HEK293 (cell line): Measurements from ENCODE around the gene THBS3.

ENCODE experiments used
- KLF1 ChIP-seq: fragments of 450-650 bp; formaldehyde crosslinking; IDR thresholded peaks from 2 replicates; pipeline ENCODE4 v1.5.1; 2016; ENCODE audit warnings: missing biosample characterization, missing genetic modification characterization
- SALL2 ChIP-seq: fragments of 450-650 bp; formaldehyde crosslinking; IDR thresholded peaks from 2 replicates; pipeline ENCODE4 v1.5.0; 2017; ENCODE audit warnings: missing biosample characterization, mild to moderate bottlenecking, missing genetic modification characterization, borderline replicate concordance
- WT1 ChIP-seq: fragments of 450-650 bp; formaldehyde crosslinking; IDR thresholded peaks from 2 replicates; pipeline ENCODE4 v1.5.1; 2016; ENCODE audit warnings: missing biosample characterization, missing genetic modification characterization
- ZBTB10 ChIP-seq: fragments of 450-650 bp; formaldehyde crosslinking; IDR thresholded peaks from 2 replicates; pipeline ENCODE4 v1.5.1; 2016; ENCODE audit warnings: missing biosample characterization, missing genetic modification characterization
- ZBTB8A ChIP-seq: fragments of 450-650 bp; formaldehyde crosslinking; IDR thresholded peaks from 2 replicates; pipeline ENCODE4 v1.5.1; 2016; ENCODE audit warnings: missing biosample characterization, missing genetic modification characterization
- ZFP41 ChIP-seq: fragments of 450-650 bp; formaldehyde crosslinking; IDR thresholded peaks from 2 replicates; pipeline ENCODE4 v1.5.1; 2016; ENCODE audit warnings: missing biosample characterization, missing genetic modification characterization, borderline replicate concordance
- ZNF157 ChIP-seq: fragments of 450-650 bp; formaldehyde crosslinking; IDR thresholded peaks from 2 replicates; pipeline ENCODE4 v1.5.1; 2016; ENCODE audit warnings: missing biosample characterization, missing genetic modification characterization
- ZNF335 ChIP-seq: fragments of 450-650 bp; formaldehyde crosslinking; conservative IDR thresholded peaks from 2 replicates; pipeline ENCODE4 v1.5.1; 2016; ENCODE audit warnings: missing biosample characterization, missing genetic modification characterization
- ZNF341 ChIP-seq: fragments of 450-650 bp; formaldehyde crosslinking; IDR thresholded peaks from 2 replicates; pipeline ENCODE4; 2016; ENCODE audit warnings: low read depth, missing biosample characterization, missing genetic modification characterization
- ZNF350 ChIP-seq: fragments of 450-650 bp; formaldehyde crosslinking; IDR thresholded peaks from 2 replicates; pipeline ENCODE4 v1.5.0; 2017; ENCODE audit warnings: missing biosample characterization, mild to moderate bottlenecking, missing genetic modification characterization
- ZNF366 ChIP-seq: fragments of 450-650 bp; formaldehyde crosslinking; conservative IDR thresholded peaks from 2 replicates; pipeline ENCODE4 v1.5.1; 2016; ENCODE audit warnings: missing biosample characterization, missing genetic modification characterization
- ZNF391 ChIP-seq: fragments of 450-650 bp; formaldehyde crosslinking; IDR thresholded peaks from 2 replicates; pipeline ENCODE4 v1.5.1; 2016; ENCODE audit warnings: low read depth, missing biosample characterization, missing genetic modification characterization, borderline replicate concordance
- ZNF449 ChIP-seq: fragments of 450-650 bp; formaldehyde crosslinking; IDR thresholded peaks from 2 replicates; pipeline ENCODE4 v1.5.1; 2017; ENCODE audit warnings: missing biosample characterization, mild to moderate bottlenecking, missing genetic modification characterization, moderate library complexity
- ZNF501 ChIP-seq: fragments of 450-650 bp; formaldehyde crosslinking; IDR thresholded peaks from 2 replicates; pipeline ENCODE4 v1.5.1; 2016; ENCODE audit warnings: missing biosample characterization, missing genetic modification characterization
- ZNF629 ChIP-seq: fragments of 450-650 bp; formaldehyde crosslinking; IDR thresholded peaks from 2 replicates; pipeline ENCODE4 v1.5.1; 2017; ENCODE audit warnings: missing biosample characterization, missing genetic modification characterization
- ZNF76 ChIP-seq: fragments of 450-650 bp; formaldehyde crosslinking; IDR thresholded peaks from 2 replicates; pipeline ENCODE4; 2016; ENCODE audit warnings: low read depth, missing biosample characterization, missing genetic modification characterization, borderline replicate concordance
- ZNF837 ChIP-seq: fragments of 450-650 bp; formaldehyde crosslinking; IDR thresholded peaks from 2 replicates; pipeline ENCODE4 v1.5.1; 2016; ENCODE audit warnings: missing biosample characterization, missing genetic modification characterization
- ZSCAN18 ChIP-seq: fragments of 450-650 bp; formaldehyde crosslinking; IDR thresholded peaks from 2 replicates; pipeline ENCODE4 v1.5.1; 2016; ENCODE audit warnings: missing biosample characterization, missing genetic modification characterization
- ZSCAN4 ChIP-seq: fragments of 450-650 bp; formaldehyde crosslinking; IDR thresholded peaks from 2 replicates; pipeline ENCODE4 v1.5.1; 2017; ENCODE audit warnings: missing biosample characterization, missing genetic modification characterization
- TF ChIP-seq, protein P1 (sequence below): fragments of 450-650 bp; formaldehyde crosslinking; IDR thresholded peaks from 2 replicates; pipeline ENCODE4 v1.5.1; 2016; ENCODE audit warnings: missing biosample characterization, missing genetic modification characterization, borderline replicate concordance
- TF ChIP-seq, protein P2 (sequence below): fragments of 450-650 bp; formaldehyde crosslinking; IDR thresholded peaks from 2 replicates; pipeline ENCODE4 v1.5.1; 2017; ENCODE audit warnings: missing biosample characterization, missing genetic modification characterization
- TF ChIP-seq, protein P3 (sequence below): fragments of 450-650 bp; formaldehyde crosslinking; IDR thresholded peaks from 2 replicates; pipeline ENCODE4 v1.5.1; 2016; ENCODE audit warnings: missing biosample characterization, missing genetic modification characterization

THBS3 gene

GRCh38 chr1:155173478-155174323, 34.0 kb downstream of the THBS3 start, which contains the start of gene TRIM46 (continued):
- TF ChIP-seq ZBTB10 (tag by site-specific recombination) (peak; percentile 81; the same call in 1 of the 2 replicates), ZNF366 (tag by site-specific recombination) (no peak; the same call in 1 of the 2 replicates), ZNF391 (tag by site-specific recombination) (0 out of 2 replicates have a peak, but pooled peaks have one; percentile 35), ZNF501 (tag by site-specific recombination) (peak; percentile 30; the same call in 1 of the 2 replicates), ZNF837 (tag by site-specific recombination) (peak; percentile 21; the same call in 1 of the 2 replicates), SALL2 (tag by site-specific recombination) (no peak), ZFP41 (no peak), WT1 (tag by site-specific recombination) (peak; percentile 67), ZBTB8A (tag by site-specific recombination) (peak; percentile 96), ZNF76 (tag by site-specific recombination) (0 out of 2 replicates have a peak, but pooled peaks have one; percentile 30), ZSCAN4 (0 out of 2 replicates have a peak, but pooled peaks have one; percentile 1), ZNF335 (tag by site-specific recombination) (peak; percentile 90), ZNF341 (peak; percentile 90), ZNF157 (tag by site-specific recombination) (no peak), ZNF350 (tag by site-specific recombination) (no peak), ZNF629 (tag by site-specific recombination) (no peak), ZSCAN18 (0 out of 2 replicates have a peak, but pooled peaks have one; percentile 40), ZNF449 (tag by site-specific recombination) (peak; percentile 4; the same call in 1 of the 2 replicates), KLF1 (tag by site-specific recombination) (no peak; the same call in 1 of the 2 replicates)
- TF ChIP-seq, protein P1, sequence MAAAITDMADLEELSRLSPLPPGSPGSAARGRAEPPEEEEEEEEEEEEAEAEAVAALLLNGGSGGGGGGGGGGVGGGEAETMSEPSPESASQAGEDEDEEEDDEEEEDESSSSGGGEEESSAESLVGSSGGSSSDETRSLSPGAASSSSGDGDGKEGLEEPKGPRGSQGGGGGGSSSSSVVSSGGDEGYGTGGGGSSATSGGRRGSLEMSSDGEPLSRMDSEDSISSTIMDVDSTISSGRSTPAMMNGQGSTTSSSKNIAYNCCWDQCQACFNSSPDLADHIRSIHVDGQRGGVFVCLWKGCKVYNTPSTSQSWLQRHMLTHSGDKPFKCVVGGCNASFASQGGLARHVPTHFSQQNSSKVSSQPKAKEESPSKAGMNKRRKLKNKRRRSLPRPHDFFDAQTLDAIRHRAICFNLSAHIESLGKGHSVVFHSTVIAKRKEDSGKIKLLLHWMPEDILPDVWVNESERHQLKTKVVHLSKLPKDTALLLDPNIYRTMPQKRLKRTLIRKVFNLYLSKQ (tag by site-specific recombination), result no peak
- TF ChIP-seq, protein P2, sequence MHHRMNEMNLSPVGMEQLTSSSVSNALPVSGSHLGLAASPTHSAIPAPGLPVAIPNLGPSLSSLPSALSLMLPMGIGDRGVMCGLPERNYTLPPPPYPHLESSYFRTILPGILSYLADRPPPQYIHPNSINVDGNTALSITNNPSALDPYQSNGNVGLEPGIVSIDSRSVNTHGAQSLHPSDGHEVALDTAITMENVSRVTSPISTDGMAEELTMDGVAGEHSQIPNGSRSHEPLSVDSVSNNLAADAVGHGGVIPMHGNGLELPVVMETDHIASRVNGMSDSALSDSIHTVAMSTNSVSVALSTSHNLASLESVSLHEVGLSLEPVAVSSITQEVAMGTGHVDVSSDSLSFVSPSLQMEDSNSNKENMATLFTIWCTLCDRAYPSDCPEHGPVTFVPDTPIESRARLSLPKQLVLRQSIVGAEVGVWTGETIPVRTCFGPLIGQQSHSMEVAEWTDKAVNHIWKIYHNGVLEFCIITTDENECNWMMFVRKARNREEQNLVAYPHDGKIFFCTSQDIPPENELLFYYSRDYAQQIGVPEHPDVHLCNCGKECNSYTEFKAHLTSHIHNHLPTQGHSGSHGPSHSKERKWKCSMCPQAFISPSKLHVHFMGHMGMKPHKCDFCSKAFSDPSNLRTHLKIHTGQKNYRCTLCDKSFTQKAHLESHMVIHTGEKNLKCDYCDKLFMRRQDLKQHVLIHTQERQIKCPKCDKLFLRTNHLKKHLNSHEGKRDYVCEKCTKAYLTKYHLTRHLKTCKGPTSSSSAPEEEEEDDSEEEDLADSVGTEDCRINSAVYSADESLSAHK, result no peak
- TF ChIP-seq, protein P3, sequence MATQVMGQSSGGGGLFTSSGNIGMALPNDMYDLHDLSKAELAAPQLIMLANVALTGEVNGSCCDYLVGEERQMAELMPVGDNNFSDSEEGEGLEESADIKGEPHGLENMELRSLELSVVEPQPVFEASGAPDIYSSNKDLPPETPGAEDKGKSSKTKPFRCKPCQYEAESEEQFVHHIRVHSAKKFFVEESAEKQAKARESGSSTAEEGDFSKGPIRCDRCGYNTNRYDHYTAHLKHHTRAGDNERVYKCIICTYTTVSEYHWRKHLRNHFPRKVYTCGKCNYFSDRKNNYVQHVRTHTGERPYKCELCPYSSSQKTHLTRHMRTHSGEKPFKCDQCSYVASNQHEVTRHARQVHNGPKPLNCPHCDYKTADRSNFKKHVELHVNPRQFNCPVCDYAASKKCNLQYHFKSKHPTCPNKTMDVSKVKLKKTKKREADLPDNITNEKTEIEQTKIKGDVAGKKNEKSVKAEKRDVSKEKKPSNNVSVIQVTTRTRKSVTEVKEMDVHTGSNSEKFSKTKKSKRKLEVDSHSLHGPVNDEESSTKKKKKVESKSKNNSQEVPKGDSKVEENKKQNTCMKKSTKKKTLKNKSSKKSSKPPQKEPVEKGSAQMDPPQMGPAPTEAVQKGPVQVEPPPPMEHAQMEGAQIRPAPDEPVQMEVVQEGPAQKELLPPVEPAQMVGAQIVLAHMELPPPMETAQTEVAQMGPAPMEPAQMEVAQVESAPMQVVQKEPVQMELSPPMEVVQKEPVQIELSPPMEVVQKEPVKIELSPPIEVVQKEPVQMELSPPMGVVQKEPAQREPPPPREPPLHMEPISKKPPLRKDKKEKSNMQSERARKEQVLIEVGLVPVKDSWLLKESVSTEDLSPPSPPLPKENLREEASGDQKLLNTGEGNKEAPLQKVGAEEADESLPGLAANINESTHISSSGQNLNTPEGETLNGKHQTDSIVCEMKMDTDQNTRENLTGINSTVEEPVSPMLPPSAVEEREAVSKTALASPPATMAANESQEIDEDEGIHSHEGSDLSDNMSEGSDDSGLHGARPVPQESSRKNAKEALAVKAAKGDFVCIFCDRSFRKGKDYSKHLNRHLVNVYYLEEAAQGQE, result peak; percentile 20
